ENCODE results near the gene BAG3.
"Not testable (repeated sequence)": the region's sequence is repeated elsewhere in the genome, so short reads cannot be mapped to it uniquely, and the experiment has no call there.

BAG3 gene

GRCh38 chr10:119705434-119705831 lies 54.3 kb downstream of the BAG3 start:
- no peak for TF ChIP-seq POLR2A (IDR thresholded peaks at IDR 0.05; ENCODE audit: low read depth, low read length)
- TF ChIP-seq TAF1 (IDR thresholded peaks at IDR 0.05; ENCODE audit: borderline replicate concordance, low read depth, low read length), result no peak
- TF ChIP-seq POLR2AphosphoS5 (IDR thresholded peaks at IDR 0.05; ENCODE audit: low read depth, low read length), result no peak
- peak; percentile 85 for FAIRE-seq
- DNase-seq (ENCODE audit: insufficient read length), result no peak

GRCh38 chr10:119706521-119707278 lies 55.5 kb downstream of the BAG3 start:
- FAIRE-seq, result no peak
- TF ChIP-seq POLR2AphosphoS5 (IDR thresholded peaks at IDR 0.05; ENCODE audit: low read depth, low read length), result no peak
- no peak for TF ChIP-seq TAF1 (IDR thresholded peaks at IDR 0.05; ENCODE audit: borderline replicate concordance, low read depth, low read length)
- no peak for TF ChIP-seq POLR2A (IDR thresholded peaks at IDR 0.05; ENCODE audit: low read depth, low read length)
- DNase-seq (ENCODE audit: insufficient read length), result no peak

DNA sequence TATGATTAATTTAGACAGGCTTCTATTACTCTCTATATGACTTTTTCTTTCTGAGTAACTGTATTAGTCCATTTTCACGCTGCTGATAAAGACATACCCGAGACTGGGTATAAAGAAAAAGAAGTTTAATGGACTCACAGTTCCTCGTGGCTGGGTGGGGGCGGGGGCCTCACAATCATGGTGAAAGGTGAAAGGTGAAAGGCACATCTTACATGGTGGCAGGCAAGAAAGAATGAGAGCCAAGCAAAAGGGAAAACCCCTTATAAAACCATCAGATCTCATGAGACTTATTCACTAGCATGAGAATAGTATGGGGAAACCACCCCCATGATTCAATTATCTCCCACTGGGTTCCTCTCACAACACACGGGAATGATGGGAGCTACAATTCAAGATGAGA lies 56.2 kb downstream of the BAG3 start:
- peak; percentile 27 for FAIRE-seq
- DNase-seq (ENCODE audit: insufficient read length), result not testable (repeated sequence)

GRCh38 chr10:119710935-119711334 lies 59.8 kb downstream of the BAG3 start:
- not testable (repeated sequence) for DNase-seq (ENCODE audit: insufficient read length); FAIRE-seq

DNA sequence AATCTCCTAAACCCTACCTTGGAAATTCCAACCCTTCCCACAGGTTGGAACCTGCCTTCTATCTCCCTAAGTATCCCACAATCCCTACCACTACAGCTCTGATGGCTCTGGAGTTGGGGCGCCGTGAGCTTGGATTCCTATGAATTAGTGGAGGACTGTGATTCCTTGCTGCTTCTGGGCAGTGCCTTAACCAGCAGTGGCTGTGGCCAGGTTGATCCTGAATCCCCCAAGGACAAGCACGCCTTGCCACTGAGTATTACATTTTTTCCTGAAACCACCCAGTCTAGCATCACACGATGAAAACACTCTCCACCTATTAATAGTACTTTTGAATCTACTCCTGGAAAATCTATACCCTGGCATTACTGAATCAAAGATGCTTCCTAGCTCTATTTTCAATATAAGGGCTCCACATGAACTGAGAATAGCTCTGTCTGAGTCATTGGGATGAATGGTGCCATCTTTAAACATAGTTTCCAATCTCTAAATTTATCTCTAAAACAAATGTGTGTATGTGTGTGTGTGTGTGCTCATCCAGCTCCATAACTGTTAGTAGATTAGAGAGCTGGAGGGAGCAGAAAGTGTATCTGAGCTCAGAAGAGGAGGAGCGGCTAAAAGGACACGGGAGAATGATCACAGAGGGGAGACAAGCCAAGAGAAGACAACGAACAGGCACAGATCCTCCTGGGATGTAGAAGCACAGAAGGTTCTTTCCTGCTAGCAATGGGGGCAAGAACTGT lies 62.7 kb downstream of the BAG3 start:
- TF ChIP-seq TAF1 (IDR thresholded peaks at IDR 0.05; ENCODE audit: borderline replicate concordance, low read depth, low read length) (no peak), POLR2AphosphoS5 (IDR thresholded peaks at IDR 0.05; ENCODE audit: low read depth, low read length) (no peak), POLR2A (IDR thresholded peaks at IDR 0.05; ENCODE audit: low read depth, low read length) (no peak)
- FAIRE-seq, result no peak
- DNase-seq (ENCODE audit: insufficient read length), result no peak

- DNase-seq (ENCODE audit: insufficient read length) (no peak), FAIRE-seq (no peak)
- TF ChIP-seq POLR2A (IDR thresholded peaks at IDR 0.05; ENCODE audit: low read depth, low read length) (no peak), POLR2AphosphoS5 (IDR thresholded peaks at IDR 0.05; ENCODE audit: low read depth, low read length) (no peak), TAF1 (IDR thresholded peaks at IDR 0.05; ENCODE audit: borderline replicate concordance, low read depth, low read length) (no peak)
Observed at GRCh38 chr10:119714484-119714816, 63.3 kb downstream of the BAG3 start.

GRCh38 chr10:119715628-119716505 lies 64.7 kb downstream of the BAG3 start:
- TF ChIP-seq POLR2AphosphoS5 (IDR thresholded peaks at IDR 0.05; ENCODE audit: low read depth, low read length) (no peak), TAF1 (IDR thresholded peaks at IDR 0.05; ENCODE audit: borderline replicate concordance, low read depth, low read length) (no peak)
- FAIRE-seq (no peak), DNase-seq (ENCODE audit: insufficient read length) (no peak)

GRCh38 chr10:119723161-119723560 lies 72.0 kb downstream of the BAG3 start:
- FAIRE-seq, result no peak
- TF ChIP-seq POLR2AphosphoS5 (IDR thresholded peaks at IDR 0.05; ENCODE audit: low read depth, low read length), result no peak
- no peak for TF ChIP-seq TAF1 (IDR thresholded peaks at IDR 0.05; ENCODE audit: borderline replicate concordance, low read depth, low read length)
- no peak for TF ChIP-seq POLR2A (IDR thresholded peaks at IDR 0.05; ENCODE audit: low read depth, low read length)
- DNase-seq (ENCODE audit: insufficient read length), result no peak

DNA sequence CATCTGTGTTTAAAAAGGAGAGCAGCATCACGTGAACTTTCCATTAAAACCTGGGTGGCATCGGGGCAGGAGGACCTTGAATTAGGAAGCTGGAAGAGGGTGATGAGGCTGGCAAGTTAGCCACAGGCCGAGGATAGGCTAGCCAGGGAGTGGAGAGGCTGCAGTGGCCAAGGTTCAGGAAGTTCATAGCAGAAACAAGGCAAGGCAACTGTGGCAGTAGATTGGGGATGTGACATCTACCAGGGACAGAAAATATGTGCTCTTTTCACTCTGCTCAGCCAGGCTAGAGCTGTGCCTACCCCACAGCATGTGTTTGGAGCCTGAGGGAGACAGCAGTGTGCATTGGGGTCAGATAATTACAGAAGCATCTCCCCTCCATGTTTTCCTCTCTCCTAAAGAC lies 72.4 kb downstream of the BAG3 start:
- FAIRE-seq (no peak), DNase-seq (ENCODE audit: insufficient read length) (no peak)
- TF ChIP-seq POLR2A (IDR thresholded peaks at IDR 0.05; ENCODE audit: low read depth, low read length) (no peak), TAF1 (IDR thresholded peaks at IDR 0.05; ENCODE audit: borderline replicate concordance, low read depth, low read length) (no peak), POLR2AphosphoS5 (IDR thresholded peaks at IDR 0.05; ENCODE audit: low read depth, low read length) (no peak)

- DNase-seq (ENCODE audit: insufficient read length) (peak; percentile 32), FAIRE-seq (peak; percentile 79)
- TF ChIP-seq TAF1 (IDR thresholded peaks at IDR 0.05; ENCODE audit: borderline replicate concordance, low read depth, low read length), result no peak
- TF ChIP-seq POLR2A (IDR thresholded peaks at IDR 0.05; ENCODE audit: low read depth, low read length), result peak; percentile 32; the same call in 1 of the 2 replicates
Observed at GRCh38 chr10:119724593-119725516, 73.7 kb downstream of the BAG3 start.

GRCh38 chr10:119725517-119725827 lies 74.3 kb downstream of the BAG3 start:
- TF ChIP-seq TAF1 (IDR thresholded peaks at IDR 0.05; ENCODE audit: borderline replicate concordance, low read depth, low read length) (0 out of 2 replicates have a peak, but pooled peaks have one; percentile 12), POLR2A (IDR thresholded peaks at IDR 0.05; ENCODE audit: low read depth, low read length) (peak; percentile 71; the same call in 1 of the 2 replicates), POLR2AphosphoS5 (IDR thresholded peaks at IDR 0.05; ENCODE audit: low read depth, low read length) (peak; percentile 46; the same call in 1 of the 2 replicates)
- DNase-seq (ENCODE audit: insufficient read length) (no peak), FAIRE-seq (no peak)

Data from GM12892 (cell line).